CMK (cell line): ENCODE measurements around the gene ZFAND2B.

Source experiments
- DNase-seq: peaks from one replicate; pipeline ENCODE4 v3.0.0-alpha.2; 2010; ENCODE audit warnings: low read depth

Gene ZFAND2B

DNA sequence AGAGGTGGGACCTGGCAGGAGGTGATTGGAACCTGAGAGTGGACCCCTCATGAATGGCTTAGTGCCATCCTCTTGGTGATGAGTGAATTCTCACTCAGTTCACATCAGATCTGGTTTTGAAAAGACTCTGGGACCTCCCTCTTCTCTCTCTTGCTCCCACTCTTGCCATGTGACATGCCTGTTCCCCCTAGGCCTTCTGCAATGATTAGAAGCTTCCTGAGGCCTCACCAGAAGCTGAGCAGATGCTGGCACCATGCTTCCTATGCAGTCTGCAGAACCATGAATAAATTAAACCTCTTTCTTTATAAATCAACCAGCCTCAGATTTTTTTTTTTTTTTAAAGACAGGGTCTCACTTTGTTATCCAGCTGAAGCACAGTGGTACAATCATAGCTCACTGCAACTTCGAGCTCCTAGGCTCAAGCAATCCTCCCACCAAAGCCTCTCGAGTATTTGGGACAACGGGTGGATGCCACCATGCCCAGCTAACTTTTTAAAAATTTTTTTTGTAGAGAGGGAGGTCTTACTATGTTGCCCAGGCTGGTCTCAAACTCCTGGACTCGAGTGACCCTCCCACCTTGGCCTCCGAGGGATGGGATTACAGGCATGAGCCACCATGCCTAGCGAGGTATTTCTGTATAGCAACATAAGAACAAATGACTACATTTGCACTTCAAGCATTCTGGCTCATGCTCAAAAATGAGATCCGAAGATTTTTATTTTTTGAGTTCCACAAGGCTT lies 2.0 kb upstream of the ZFAND2B start:
- DNase-seq: no peak

DNA sequence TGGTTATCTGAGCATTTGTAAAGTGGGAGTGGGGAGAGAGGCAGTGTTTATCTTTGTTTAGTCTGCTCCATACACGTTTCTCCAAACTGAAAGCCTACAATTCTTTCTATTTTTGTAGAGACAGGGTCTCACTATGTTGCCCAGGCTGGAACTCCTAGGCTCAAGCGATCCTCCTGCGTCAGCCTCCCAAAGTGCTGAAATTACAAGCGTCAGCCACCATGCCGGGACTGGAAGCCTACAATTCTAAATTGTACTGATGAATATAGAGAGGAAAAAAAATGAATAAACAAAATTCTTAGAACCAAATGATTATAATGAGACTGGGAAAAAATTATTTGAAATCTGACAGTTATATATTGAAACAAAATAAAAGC lies 1.4 kb upstream of the ZFAND2B start:
- no peak for DNase-seq

DNA sequence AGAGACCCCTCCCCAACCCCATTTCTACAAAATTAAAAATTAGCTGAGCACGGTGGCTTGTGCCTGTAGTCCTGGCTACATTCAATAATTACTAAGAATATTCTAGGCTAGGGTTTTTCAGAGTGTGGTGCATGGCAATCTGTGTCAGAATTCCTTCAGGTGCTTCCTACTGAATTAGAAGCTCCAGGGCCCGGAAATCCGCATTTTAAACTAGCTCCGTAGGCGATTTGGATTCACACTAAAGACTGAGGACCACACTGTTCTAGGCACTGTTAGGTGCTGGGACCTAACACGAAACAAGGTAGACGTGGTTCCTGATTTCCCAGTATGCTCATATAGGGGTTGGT lies 628 bp upstream of the ZFAND2B start:
- no peak for DNase-seq

DNA sequence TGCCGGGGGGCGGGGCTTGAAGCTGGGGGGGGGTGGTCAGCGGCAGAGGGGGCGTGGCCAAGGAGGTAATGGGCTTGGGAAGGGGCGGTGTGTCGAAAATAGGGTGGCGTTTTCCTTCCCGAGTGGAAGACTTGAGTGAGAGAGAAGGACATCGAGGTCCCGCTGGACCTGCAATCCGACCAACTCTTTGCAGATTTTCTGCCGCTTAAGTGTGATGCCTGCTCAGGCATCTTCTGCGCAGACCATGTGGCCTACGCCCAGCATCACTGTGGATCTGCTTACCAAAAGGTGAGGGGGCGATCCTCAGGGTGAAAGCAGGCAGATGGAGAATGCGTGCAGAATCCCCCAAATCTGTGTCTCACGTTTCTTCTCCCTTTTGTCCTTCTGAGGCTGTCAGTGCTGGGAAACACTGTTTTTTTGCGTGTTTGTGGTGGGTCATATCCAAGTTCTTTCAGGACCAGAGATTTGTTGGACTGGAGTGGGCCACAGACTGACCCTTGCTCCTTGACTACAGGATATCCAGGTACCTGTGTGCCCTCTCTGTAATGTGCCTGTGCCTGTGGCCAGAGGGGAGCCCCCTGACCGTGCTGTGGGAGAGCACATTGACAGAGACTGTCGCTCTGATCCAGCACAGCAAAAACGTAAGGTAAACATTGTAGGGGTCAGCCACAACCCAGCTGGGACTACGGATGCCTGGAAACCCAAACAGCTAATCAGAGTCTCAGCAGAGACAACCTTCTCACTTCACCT lies 727 bp downstream of the ZFAND2B start:
- no peak for DNase-seq

DNA sequence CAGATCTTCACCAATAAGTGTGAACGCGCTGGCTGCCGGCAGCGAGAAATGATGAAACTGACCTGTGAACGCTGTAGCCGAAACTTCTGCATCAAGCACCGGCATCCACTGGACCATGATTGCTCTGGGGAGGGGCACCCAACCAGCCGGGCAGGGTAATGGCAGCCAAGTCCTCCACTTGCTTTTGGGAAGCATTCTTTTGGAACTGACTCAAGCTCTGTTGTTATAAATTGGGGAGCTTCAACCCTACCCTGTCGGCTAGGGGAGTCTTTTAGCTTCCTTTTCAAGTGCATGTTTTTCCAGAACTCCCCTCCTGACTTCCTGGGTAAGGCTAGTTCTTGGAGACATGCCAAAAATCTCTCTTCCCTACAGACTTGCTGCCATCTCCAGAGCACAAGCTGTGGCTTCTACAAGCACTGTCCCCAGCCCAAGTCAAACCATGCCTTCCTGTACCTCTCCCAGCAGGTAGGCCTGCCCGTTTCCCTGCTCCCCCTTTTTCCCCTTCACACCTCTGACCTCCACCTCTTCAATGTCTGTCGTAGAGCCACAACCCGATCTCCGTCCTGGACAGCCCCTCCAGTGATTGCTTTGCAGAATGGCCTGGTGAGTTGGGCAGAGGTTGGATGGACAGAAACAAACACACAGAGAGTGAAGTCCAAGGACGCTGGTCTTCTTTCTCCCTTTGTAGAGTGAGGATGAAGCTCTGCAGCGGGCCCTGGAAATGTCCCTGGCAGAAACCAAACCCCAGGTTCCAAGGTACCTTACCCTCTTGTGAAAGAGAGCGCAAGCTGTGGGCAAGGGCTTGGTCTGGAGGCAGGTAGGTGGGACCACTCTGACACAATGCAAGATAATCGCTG lies 1.5 kb downstream of the ZFAND2B start:
- no peak for DNase-seq

DNA sequence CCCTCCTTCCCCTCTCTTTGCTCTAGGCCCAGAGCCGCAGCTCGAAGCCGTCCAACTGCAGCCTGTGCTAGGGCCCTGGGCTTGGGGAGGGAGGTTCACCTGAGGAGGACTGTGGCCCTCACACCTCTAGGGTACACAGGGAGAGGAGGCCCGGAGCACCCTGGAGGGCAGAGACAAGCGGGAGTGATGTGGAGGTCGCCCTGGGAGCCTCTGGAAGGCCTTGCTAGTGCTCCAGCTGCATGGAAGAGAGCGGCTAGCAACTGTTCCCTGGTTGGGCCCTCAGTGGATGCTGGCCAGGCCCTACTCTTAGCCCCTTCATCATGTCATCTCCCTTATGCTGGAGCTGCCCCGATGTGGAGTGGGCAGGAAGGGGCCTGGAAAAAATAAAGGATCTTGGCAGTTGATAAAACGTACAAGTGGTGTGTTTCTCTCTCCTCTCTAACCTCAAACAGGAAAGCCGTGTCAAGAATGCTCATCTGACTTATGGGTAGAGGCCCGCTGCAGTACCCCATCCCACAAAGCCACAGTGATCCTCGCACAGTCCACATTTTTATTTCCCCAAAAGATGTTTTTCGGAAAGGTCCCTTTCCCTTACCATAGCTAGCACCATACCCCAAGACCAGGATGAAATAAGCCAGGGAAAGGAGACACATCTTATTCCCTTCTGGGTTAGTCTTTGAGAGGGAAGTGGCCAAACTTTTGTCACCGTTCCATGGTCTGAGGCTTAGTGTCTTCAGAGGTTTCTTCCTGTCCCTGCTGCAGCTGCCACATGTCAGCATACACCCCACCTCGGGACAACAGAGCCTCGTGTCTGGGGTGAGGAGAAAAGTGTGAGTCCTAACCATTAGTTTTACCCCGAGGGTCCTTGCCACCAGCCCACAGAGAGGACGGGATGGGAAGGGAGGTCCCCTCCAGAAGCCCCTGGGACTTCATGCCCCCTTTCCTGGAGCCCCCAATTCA lies 2.9 kb downstream of the ZFAND2B start:
- no peak for DNase-seq

DNA sequence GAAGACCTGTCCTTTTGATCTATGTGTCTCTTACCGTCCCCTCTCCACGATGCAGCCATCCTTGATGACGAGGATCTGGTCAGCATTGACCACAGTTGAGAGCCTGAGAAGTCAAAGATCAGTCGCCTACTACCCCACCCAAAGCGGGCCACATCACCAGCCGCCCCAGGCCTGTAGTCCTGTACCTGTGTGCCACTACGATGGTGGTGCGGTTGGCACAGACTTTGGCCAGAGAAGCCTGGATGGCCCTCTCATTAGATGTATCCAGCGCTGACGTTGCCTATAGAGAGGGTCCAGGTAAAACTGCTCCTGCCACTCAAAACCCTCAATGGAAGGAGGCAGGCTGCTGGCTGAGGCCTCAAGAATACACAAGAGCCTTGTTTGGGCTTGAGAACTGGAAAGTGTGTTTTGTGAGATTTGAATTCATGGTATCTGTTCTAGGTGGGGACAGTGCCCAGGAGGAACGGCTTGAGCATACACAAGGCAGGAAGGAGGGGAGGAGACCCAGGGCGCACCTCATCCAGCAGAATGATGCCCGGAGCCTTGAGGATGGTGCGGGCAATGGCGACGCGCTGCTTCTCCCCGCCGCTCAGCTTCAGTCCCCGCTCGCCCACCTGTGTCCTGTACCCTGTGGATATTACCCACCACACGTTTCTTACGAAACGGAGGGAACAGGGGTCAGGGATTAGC lies 3.8 kb downstream of the ZFAND2B start:
- DNase-seq: no peak

DNA sequence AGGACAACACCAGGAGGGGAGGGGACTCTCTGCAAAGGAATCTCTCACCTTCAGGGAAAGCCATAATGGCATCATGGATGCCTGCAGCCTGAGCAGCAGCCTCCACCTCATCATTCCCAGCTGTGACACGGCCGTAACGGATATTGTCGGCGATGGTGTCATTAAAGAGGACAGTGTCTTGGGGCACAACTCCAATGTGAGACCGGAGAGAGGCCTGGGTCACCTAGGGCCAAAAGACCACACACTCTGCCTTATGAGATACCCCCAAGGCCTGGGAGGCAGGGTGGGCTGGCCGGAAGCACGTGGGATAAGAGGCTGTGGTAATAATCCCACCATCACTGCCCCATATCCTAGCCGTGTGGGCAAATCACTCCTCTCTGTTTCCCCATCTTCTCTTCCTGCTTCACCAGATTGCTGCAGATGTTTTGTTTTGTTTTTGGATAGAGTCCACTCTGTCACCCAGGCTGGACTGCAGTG lies 4.3 kb downstream of the ZFAND2B start:
- no peak for DNase-seq

DNA sequence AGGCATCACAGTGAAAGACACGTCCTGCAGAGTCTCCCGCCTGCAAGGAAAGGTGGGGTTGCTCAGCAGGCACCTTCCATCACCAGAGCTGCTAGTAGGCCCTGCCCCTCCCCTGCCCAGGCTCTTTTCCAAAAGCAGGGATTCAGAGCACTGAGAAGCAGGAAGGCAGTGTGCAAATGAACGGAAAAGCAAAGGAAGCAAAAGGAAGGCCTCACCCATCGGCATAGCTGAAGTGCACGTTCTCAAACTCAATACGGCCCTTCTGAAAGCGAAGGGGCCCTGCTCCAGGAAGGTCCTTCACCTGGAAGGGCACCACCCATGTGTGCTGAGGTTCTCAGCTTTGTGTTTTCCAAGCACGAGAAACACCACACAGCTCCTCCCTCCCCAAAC lies 6.4 kb downstream of the ZFAND2B start:
- DNase-seq: no peak

DNA sequence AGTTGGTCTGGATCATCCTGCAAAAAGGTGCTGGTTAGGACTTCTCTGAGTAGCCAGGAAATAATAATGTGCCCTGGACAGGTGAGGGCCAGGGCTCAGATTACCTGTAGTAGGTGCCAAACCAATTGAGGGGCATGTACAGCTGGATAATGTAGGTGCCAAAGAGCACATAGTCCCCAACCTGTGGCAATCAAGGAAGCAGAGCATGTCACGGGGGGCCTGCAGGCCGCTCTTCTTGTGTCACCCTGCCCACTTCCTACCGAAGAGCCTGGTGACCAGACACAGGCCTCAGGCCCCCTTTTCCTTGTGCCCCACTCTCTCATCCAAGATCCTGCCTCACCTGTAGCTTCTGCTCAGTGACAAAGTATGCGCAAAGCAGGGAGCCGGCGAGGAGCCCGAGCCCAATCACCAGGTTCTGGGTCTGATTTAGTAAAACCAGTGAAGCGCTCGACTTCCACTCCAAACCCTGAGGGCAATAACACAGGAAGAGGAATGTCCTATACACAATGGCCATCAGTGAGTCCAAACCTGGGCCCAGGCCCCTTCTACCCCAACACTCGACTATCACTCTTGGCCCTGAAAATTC lies 7.0 kb downstream of the ZFAND2B start:
- no peak for DNase-seq

DNA sequence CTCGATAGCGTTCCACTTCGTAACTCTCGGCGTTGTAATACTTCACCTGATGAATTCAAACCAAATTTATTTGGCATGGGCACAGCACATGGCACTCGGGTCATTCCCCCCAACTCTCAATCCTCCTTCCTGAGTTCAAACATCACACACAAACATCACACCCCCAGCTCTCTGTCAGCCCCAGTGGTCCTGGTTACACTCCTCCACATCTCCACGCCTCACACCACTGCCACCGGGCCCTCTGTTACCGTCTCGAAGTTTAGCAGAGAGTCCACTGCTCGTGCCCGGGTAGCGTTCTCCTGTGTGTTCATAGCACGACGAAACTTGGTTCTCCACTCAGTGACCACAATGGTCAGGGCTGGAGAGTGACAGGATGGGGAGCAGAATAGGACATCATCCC lies 7.6 kb downstream of the ZFAND2B start:
- no peak for DNase-seq

DNA sequence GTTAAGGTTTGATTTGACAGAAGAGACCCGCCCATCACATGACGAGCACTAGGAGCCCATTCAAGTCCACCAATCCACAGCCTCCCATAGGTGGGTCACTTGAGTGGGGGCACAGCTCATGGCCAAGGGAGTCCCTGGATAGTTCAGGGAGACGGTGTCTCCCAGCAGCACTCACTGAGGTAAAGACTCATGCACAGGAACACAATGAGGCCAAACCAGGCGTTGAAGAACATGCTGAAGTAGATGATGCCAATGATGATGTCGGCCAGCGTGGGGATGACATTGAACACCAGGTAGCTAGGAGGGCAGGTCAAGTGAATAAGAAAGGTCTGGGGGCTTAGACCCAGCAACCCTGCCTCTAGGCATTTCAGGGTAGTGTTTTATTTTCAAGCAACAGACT lies 8.2 kb downstream of the ZFAND2B start:
- no peak for DNase-seq

DNA sequence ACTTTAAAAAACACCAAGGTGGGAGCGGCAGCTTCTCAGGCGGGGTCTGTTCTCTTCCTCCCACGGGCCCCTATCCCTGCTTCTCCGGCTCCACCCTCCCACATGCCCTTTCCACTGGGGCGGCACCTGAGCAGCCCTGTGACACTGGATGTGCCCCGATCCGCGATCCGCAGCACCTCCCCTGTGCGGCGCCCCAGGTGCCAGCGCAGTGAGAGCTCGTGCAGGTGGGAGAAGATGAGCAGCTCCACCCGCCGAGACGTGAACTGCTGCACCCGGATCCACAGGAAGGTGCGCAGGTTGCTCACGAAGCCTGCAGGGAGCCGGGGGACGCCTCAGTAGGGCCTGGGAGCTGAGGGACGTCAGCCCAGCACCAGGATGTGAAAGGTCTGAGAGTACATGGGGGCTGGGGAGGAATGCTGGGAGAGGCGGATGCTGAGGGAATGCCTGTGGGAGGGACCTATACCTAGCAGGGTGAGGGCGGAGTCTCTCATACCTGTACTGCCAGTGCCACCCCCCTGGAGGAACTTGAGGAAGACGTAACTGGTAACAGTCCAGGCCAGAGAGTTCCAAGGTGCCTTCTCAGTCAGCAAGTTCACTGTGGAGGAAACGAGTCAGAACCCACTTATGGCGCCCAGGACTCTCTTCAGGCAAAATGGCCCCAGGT lies 9.4 kb downstream of the ZFAND2B start:
- DNase-seq: no peak

DNA sequence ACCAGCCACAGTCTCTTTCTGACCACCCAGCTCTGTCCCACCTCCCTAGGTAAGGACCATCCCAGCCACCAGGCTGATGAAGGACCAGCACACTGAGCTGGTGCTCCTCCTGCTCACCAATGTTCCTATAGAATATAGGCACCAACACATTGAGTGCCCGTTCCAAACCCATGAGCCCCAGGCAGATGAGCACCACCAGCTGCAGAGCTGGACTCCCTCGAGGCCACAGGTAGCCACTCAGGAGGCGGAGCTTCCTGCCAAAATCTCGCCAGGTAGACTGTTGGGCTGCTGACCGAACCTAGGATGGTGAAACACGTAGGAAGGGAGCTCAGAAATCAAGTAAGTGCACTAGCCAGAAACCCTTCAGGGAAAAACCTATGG lies 9.9 kb downstream of the ZFAND2B start:
- no peak for DNase-seq

DNA sequence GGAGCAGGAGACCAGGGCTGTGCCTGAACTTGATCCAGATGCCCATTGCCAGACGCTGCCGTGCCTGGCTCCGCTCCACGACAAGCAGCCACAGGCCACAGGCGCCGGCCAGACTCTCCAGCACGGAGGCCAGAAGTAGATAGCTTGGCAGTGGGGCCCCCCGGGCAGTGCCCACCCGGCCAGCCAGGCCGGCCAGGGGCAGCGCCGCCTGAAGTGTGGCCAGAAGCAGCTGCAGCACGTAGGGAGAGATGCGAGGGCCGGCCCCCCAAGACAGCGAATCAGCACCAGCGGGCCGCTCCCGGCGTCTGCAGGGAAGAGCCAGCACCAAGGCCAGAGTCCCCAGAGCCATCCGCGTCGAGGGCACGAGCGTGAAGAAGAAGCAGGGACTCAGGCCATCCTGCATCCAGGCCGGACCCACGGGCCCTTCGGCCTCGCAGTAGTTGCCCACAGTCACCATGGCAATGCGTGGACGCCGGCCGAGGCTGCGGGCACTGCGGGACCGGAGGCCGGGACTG lies 11.7 kb downstream of the ZFAND2B start:
- DNase-seq: no peak

DNA sequence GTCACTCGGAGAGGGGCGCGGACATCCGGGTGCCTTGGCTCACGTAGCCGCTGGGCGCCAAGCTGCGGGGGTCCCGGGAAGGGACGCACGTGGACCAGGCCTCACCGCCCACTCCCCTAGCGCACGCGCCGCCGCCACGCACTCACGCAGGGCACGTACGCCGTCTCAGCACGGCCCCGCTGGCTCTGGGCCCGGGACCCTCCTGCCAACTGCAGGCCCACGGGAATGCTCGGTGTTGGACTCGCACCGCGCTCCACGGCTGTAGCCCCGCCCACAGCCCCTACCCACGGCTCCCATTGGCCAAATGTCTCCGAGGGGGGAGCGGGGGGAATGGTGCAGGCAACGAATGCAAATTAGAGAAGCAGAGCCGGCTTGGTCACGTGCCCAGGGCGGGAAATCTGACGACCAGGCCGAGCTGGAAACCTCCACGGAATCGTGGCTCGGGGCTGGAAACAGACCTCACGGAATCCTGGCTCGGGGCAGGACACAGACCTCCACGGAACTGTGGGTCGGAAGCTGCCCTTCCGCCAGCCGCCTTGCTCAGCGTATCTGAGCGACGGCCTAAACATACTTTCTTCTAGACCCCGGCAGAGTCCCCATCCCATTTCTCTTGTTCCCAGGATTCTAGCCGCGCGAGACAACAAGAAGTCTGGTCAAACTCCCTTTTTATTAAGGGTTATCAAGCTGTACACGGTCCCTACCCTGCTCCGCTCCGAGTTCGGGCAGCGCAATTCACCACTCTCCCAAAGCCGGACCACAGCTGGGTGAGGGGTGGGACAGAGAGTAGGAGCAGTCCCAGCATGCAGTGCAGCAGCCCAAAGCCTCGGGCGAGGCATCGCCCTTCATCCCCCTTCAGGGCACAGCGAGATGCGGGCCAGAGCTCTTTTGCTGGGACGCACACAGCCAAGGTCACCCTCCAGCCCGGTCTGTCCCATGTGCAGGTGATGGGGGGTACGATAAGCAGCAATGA lies 12.4 kb downstream of the ZFAND2B start, which contains the start of gene ABCB6:
ABCB6 (minus strand) TSS at position 227 of the 970 bp plus-strand sequence. CDS start 285 bp downstream, outside the sequence.
- DNase-seq: peak; percentile 77

DNA sequence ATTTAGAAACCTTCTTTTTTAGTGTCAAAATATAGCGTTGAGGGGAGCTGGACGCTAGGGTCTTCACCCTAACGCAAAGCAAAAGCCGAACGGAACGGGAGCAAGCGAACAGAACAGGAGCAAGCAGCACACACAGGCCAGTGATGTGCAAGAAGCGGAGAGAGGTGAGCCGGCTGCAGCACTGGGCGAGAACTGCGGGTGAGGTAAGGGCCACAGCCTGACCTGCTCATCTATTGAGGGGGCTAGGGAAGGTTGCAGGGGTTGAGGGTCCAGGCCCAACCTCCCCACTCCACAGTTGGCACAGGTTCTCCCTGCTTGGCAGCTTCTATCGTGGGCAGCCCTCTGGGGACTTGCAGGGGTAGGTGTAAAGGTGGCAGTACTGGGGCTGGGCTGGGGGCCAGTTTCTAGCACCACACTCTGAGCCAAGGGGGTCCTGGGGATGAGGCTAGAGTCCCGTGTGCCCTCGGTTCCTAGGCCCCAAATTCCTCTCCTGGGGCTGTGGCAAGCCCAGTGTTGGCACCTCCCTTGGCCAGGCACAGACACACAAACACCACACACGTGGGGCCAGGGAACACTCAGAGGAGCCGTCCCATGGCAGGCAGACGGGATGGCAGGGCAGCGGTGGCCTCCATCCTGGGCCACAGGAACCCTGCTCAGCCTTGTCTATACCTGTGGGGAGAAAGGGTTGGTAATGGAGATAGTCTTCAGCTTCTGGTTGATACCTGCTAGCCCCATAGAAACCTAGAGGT lies 13.4 kb downstream of the ZFAND2B start:
- no peak for DNase-seq
